Fibroblast of lung (primary cell): Measurements from ENCODE around the gene INCENP. TPM values are rescaled to one million over a fixed set of nuclear protein-coding genes. Genes with fewer than 3 reads are reported as not detected.

Source experiments
- DNase-seq, 2 donors: peaks; one replicate each; pipeline versions ENCODE4 v3.0.0 to v3.0.0-alpha.2; 2010; ENCODE audit warnings: low read depth in 2 of 2
- H2AFZ ChIP-seq: 2 replicates; pipeline ENCODE4 v1.5.1; 2012; ENCODE audit warnings: low read length, control low read depth, inconsistent platforms
- H3K27ac ChIP-seq: 2 replicates; pipeline ENCODE4 v1.5.1; 2011; ENCODE audit warnings: low read length, control low read depth; ENCODE audit not compliant: insufficient read depth
- H3K27me3 ChIP-seq: 2 replicates; pipeline ENCODE4 v1.5.1; 2011; ENCODE audit warnings: mild to moderate bottlenecking, low read length; ENCODE audit not compliant: control insufficient read depth, insufficient read depth
- H3K36me3 ChIP-seq: 2 replicates; pipeline ENCODE4 v1.5.1; 2011; ENCODE audit warnings: low read length; ENCODE audit not compliant: control insufficient read depth, insufficient read depth
- H3K4me1 ChIP-seq: 2 replicates; pipeline ENCODE4 v1.5.1; 2011; ENCODE audit warnings: low read length; ENCODE audit not compliant: control insufficient read depth, insufficient read depth; ENCODE audit errors: extremely low read depth
- H3K4me2 ChIP-seq: 2 replicates; pipeline ENCODE4 v1.5.1; 2011; ENCODE audit warnings: low read length, control low read depth; ENCODE audit not compliant: insufficient read depth; ENCODE audit errors: extremely low read depth
- H3K4me3 ChIP-seq, 4 experiments: fragments of 200-600 bp in 1 of 4; sonication (generic) in 1 of 4; replicated peaks in 1 of 4; 2 replicates each; pipeline ENCODE4 v1.5.1; 2011 to 2016; ENCODE audit warnings: low read length in 4 of 4, low read depth in 3 of 4, mild to moderate bottlenecking in 3 of 4, control low read depth in 2 of 4, inconsistent platforms in 1 of 4, mixed read lengths in 1 of 4; ENCODE audit not compliant: insufficient read depth in 1 of 4; ENCODE audit errors: control extremely low read depth in 1 of 4
- H3K79me2 ChIP-seq: 2 replicates; pipeline ENCODE4 v1.5.1; 2012; ENCODE audit warnings: mild to moderate bottlenecking, low read length, inconsistent platforms; ENCODE audit not compliant: control insufficient read depth, insufficient read depth
- H3K9ac ChIP-seq: 2 replicates; pipeline ENCODE4 v1.5.1; 2011; ENCODE audit warnings: mild to moderate bottlenecking, low read length, control low read depth; ENCODE audit not compliant: insufficient read depth
- H3K9me3 ChIP-seq: 2 replicates; pipeline ENCODE4 v1.5.1; 2012; ENCODE audit warnings: low read depth, low read length; ENCODE audit not compliant: control insufficient read depth, insufficient read depth
- H4K20me1 ChIP-seq: 2 replicates; pipeline ENCODE4 v1.5.1; 2011; ENCODE audit warnings: low read length; ENCODE audit not compliant: control insufficient read depth, insufficient read depth; ENCODE audit errors: extremely low read depth
- CTCF ChIP-seq, 2 donors: IDR thresholded peaks in 1 of 2; conservative IDR thresholded peaks in 1 of 2; 1 replicate in 1 of 2; 2 replicates in 1 of 2; pipeline ENCODE4 v1.5.1; 2011 to 2012; ENCODE audit warnings: low read length in 2 of 2, control low read depth in 1 of 2, inconsistent platforms in 1 of 2, low read depth in 1 of 2, mild to moderate bottlenecking in 1 of 2
- EZH2 ChIP-seq: IDR thresholded peaks from 2 replicates; pipeline ENCODE4 v1.5.1; 2012; ENCODE audit warnings: low read length, control low read depth, mild to moderate bottlenecking; ENCODE audit errors: missing control alignments
- polyA plus RNA-seq, 2 donors: library from polyadenylated mRNA; depleted of rRNA in 1 of 2; stranded (reverse) in 1 of 2; unstranded in 1 of 2; fragments of >200 nt; gene quantifications; 2 replicates each; pipeline ENCODE4 v1.2.1, GENCODE V29; 2011 to 2012; ENCODE audit warnings: missing spikeins in 1 of 2
- total RNA-seq: library from RNA; depleted of rRNA; stranded (reverse); fragments of >200 nt; gene quantifications from 2 replicates; pipeline ENCODE4 v1.2.1, GENCODE V29; 2014

The INCENP gene
- total and polyA plus RNA-seq, 2 donors (not counting 1 experiment from before 2014, with no cell fraction given) = 6.6 to 12.7 TPM

DNA sequence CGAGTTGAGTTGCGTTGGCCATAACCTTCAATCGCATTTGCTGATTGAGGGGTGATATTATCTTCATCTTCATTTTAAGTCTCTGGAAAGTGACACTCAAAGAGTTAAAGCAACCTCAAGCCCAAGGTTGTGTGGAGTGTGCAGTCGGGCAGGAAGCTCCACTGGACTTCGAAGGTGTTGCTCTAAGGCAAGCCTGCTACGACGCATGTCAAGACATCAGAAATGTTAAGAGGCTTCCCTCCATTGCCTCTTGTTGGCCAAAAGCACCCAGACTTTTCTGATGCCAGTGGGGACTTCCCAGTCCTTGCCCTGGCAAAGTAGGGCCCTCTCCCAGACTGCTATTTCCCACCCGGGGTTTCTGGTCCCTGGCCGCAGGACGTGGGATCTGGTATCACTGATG is 42.6 kb downstream of the INCENP start:
- Histone ChIP-seq H3K4me3 (no peak overlapping the region), H3K79me2 (no peaks in the 10 kb centered on the region), H4K20me1 (no peaks in the 10 kb centered on the region), H3K4me1 (no peaks in the 10 kb centered on the region), H3K4me2 (no peak overlapping the region), H3K27me3 (peaks cover 5% of the 10 kb centered on the region), H3K9me3 (no peaks in the 10 kb centered on the region), H3K9ac (no peak overlapping the region), H2AFZ (no peak overlapping the region), H3K27ac (no peak overlapping the region), H3K36me3 (no peaks in the 10 kb centered on the region)
- TF ChIP-seq EZH2 (no peak), CTCF (conservative IDR thresholded peaks at IDR 0.05 in 1 of 2, IDR thresholded peaks at IDR 0.05 in 1 of 2; ENCODE audit: low read depth in 1 of 2, low read length in 2 of 2) (no peak)
- DNase-seq = no peak

- H3K27me3 ChIP-seq = peaks cover 8% of the 10 kb centered on the region
- H2AFZ ChIP-seq = no peak overlapping the region
- H3K79me2 ChIP-seq = no peaks in the 10 kb centered on the region
- no peaks in the 10 kb centered on the region for H3K36me3 ChIP-seq
- DNase-seq = no peak
- no peak overlapping the region for H3K9ac ChIP-seq
- H3K27ac ChIP-seq = no peak overlapping the region
- H3K4me3 ChIP-seq = no peak overlapping the region
- TF ChIP-seq CTCF (conservative IDR thresholded peaks at IDR 0.05 in 1 of 2, IDR thresholded peaks at IDR 0.05 in 1 of 2; ENCODE audit: low read depth in 1 of 2, low read length in 2 of 2) = no peak
- no peak for TF ChIP-seq EZH2
- H3K4me2 ChIP-seq = no peak overlapping the region
- no peaks in the 10 kb centered on the region for H3K9me3 ChIP-seq
- no peaks in the 10 kb centered on the region for H4K20me1 ChIP-seq
- no peaks in the 10 kb centered on the region for H3K4me1 ChIP-seq
These were observed 45.6 kb downstream of the INCENP start for GRCh38 chr11:62169448-62169847.

GRCh38 chr11:62169935-62170334 is 46.1 kb downstream of the INCENP start:
- Histone ChIP-seq H3K4me2 (no peak overlapping the region), H3K4me3 (no peak overlapping the region), H2AFZ (no peak overlapping the region), H3K27ac (no peak overlapping the region), H3K27me3 (peaks cover 5% of the 10 kb centered on the region), H3K36me3 (no peaks in the 10 kb centered on the region), H4K20me1 (no peaks in the 10 kb centered on the region), H3K9me3 (no peaks in the 10 kb centered on the region), H3K4me1 (no peaks in the 10 kb centered on the region), H3K79me2 (no peaks in the 10 kb centered on the region), H3K9ac (no peak overlapping the region)
- no peak for TF ChIP-seq EZH2
- no peak for TF ChIP-seq CTCF (conservative IDR thresholded peaks at IDR 0.05 in 1 of 2, IDR thresholded peaks at IDR 0.05 in 1 of 2; ENCODE audit: low read depth in 1 of 2, low read length in 2 of 2)
- peak in 1 of 2 donors; percentile 9 for DNase-seq
